Heart left ventricle (tissue), 13 donors: ENCODE results near the gene C1orf167.

ENCODE experiments used
- POLR2A ChIP-seq, 2 donors: fragments of 450-650 bp; IDR thresholded peaks; one replicate each; pipeline ENCODE4 v1.6.1; 2017; ENCODE audit warnings: antibody characterized with exemption in 2 of 2, mild to moderate bottlenecking in 2 of 2, moderate library complexity in 2 of 2
- TF ChIP-seq, protein P1 (sequence below), 12 donors: fragments of 200-600 bp; sonication (generic) in 4 of 12; IDR thresholded peaks; one replicate each; pipeline versions ENCODE4 v1.5.0 to v1.8.0; 2018 to 2022; ENCODE audit warnings: antibody characterized with exemption in 12 of 12, mild to moderate bottlenecking in 5 of 12
- donor health status: ischemic (EF 13 %, LVEDD 7.1; RV severe dilation, severe dysfunction).
- donor health status: DM: no; HTN: yes; CAD: no.
- donor health status: DM: no; HTN: no; CAD: no.
- donor health status: ischemic (EF 25% LVEDD 6.9; RV normal size, moderate dysfunction).
- donor health status: ischemic (EF 25% LVEDD 5.7; RV mildly dilated, moderate dysfunction).
- donor health status: ischemic (EF 35%, LVEDD 5.7; RV mildly dilated, moderate dysfunction).
- donor health status: nonischemic (EF 11% LVEDD 7.7; RV severe dilation, severe dysfunction).
- donor health status: DM: yes; HTN: yes; CAD: no.
- donor health status: PGD.
- donor health status: ischemic (EF 29% LVEDD 5.4; RV normal size, mild dysfunction).
- donor health status: nonischemic (EF 23%, LVEDD 6.1; RV moderate dilation, normal function).

DNA sequence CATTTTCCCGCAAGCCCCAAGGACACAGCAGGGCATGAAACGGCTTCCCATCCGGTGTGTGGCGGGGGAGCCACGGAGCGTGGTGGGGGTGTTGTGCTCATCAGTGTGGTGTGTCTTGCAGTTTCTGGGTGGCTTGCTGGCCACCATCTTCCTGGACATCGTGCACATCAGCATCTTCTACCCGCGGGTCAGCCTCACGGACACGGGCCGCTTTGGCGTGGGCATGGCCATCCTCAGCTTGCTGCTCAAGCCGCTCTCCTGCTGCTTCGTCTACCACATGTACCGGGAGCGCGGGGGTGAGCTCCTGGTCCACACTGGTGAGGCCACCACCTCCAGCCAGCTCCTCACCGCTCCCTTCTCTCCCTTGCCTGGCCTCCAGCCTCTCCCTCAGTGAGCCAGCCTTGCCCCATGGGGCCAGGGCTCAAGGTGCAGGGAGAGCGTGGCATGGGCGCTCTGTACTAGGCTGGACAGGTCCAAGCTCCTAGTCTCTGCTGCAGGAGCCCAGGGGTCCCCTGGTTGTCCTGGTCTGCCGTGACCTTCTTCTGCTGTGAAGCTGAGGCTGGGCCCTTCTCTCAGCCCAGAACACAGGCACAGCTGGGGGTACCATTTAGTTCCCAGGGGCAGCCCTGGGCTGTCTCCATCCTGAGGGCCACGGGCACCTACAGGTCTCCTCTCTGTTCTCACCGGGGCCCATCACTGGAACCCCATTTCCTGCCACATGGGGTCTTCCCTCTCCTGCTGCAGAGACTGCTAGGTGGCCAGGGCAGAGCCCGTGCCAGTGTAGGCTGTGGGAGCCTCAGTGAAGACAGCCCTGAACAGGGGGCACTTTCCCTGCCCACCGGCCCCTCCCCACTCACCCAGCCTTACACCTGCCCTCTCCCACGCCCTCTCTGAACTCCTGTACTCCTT is 13.4 kb upstream of the C1orf167 start:
- TF ChIP-seq POLR2A (IDR thresholded peaks at IDR 0.05), result no peak
- TF ChIP-seq, protein P1, sequence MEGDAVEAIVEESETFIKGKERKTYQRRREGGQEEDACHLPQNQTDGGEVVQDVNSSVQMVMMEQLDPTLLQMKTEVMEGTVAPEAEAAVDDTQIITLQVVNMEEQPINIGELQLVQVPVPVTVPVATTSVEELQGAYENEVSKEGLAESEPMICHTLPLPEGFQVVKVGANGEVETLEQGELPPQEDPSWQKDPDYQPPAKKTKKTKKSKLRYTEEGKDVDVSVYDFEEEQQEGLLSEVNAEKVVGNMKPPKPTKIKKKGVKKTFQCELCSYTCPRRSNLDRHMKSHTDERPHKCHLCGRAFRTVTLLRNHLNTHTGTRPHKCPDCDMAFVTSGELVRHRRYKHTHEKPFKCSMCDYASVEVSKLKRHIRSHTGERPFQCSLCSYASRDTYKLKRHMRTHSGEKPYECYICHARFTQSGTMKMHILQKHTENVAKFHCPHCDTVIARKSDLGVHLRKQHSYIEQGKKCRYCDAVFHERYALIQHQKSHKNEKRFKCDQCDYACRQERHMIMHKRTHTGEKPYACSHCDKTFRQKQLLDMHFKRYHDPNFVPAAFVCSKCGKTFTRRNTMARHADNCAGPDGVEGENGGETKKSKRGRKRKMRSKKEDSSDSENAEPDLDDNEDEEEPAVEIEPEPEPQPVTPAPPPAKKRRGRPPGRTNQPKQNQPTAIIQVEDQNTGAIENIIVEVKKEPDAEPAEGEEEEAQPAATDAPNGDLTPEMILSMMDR (IDR thresholded peaks at IDR 0.05), result no peak
